HuH-7 (cell line): ENCODE measurements around the gene CADM4.
"Not testable (repeated sequence)": the region's sequence is repeated elsewhere in the genome, so short reads cannot be mapped to it uniquely, and the experiment has no call there.

ENCODE experiments used
- DNase-seq: peaks from one replicate; pipeline ENCODE4 v3.0.0; 2011; ENCODE audit warnings: low spot score

The CADM4 gene

GRCh38 chr19:43662487-43662886 is 22.8 kb upstream of the CADM4 start:
- peak; percentile 47 for DNase-seq

GRCh38 chr19:43660971-43661360 is 21.3 kb upstream of the CADM4 start:
- no peak for DNase-seq

- DNase-seq: no peak
Observed at GRCh38 chr19:43660301-43660970, 20.8 kb upstream of the CADM4 start.

- no peak for DNase-seq
Observed at GRCh38 chr19:43658494-43658893, 18.8 kb upstream of the CADM4 start.

GRCh38 chr19:43658001-43658400 is 18.4 kb upstream of the CADM4 start:
- no peak for DNase-seq

- no peak for DNase-seq
Observed at GRCh38 chr19:43656436-43656835, 16.8 kb upstream of the CADM4 start.

GRCh38 chr19:43652546-43652874 is 12.9 kb upstream of the CADM4 start:
- DNase-seq: no peak

- DNase-seq: peak; percentile 80
Observed at GRCh38 chr19:43651758-43652545, 12.3 kb upstream of the CADM4 start.

GRCh38 chr19:43650276-43650675 is 10.6 kb upstream of the CADM4 start:
- DNase-seq: not testable (repeated sequence)

GRCh38 chr19:43649514-43649913 is 9.9 kb upstream of the CADM4 start:
- no peak for DNase-seq

- DNase-seq: no peak
Observed at GRCh38 chr19:43648633-43649032, 9.0 kb upstream of the CADM4 start.

GRCh38 chr19:43644181-43644580 is 4.5 kb upstream of the CADM4 start:
- DNase-seq: no peak

- no peak for DNase-seq
Observed at GRCh38 chr19:43643326-43643725, 3.7 kb upstream of the CADM4 start.

GRCh38 chr19:43642531-43642930 is 2.9 kb upstream of the CADM4 start:
- no peak for DNase-seq

- DNase-seq: no peak
Observed at GRCh38 chr19:43641333-43641732, 1.7 kb upstream of the CADM4 start.

GRCh38 chr19:43640424-43640757 is 741 bp upstream of the CADM4 start:
- no peak for DNase-seq

- DNase-seq: no peak
Observed at GRCh38 chr19:43638995-43639518, 593 bp downstream of the CADM4 start.

GRCh38 chr19:43638214-43638994 is 1.2 kb downstream of the CADM4 start:
- no peak for DNase-seq

- DNase-seq: no peak
Observed at GRCh38 chr19:43636121-43636683, 3.4 kb downstream of the CADM4 start.

GRCh38 chr19:43635561-43635940 is 4.1 kb downstream of the CADM4 start:
- not testable (repeated sequence) for DNase-seq

GRCh38 chr19:43634872-43635560 is 4.6 kb downstream of the CADM4 start:
- DNase-seq: peak; percentile 54

- DNase-seq: no peak
Observed at GRCh38 chr19:43634506-43634871, 5.2 kb downstream of the CADM4 start.
